ENCODE measurements around the gene PTPRM.

PTPRM gene

DNA sequence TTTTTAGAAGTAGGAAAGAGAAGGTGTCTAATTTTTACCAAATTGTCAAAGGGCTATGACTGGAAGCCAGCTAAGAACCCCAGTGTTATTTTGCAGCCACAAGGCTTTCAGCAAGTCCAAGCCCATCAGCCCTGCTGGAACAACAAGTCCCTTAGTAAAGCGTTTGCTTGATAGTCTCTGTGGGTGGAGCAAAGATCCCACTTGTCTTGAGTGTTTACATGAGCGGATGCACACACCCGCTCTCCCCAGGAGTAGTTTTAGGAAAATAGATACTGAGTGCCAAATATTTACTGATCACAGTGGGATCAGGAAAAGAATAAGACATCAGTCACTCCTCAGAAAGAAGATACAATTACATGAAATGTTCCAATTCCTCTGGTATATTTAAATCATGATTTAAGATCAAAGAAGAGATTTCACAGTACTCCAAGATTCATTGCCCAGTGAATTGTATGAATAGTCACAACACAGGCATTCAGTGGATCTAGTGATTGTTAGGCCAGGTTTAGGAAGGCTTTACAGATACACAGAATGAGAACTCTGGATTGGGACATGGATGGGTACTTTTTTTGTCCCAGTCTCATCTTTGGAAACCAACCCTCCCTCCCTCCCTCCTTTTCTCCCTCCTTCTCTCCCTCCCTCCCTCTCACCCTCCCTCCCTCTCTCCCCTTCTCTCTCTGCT is 514.9 kb downstream of the PTPRM start:
- peak; percentile 7 for DNase-seq

DNA sequence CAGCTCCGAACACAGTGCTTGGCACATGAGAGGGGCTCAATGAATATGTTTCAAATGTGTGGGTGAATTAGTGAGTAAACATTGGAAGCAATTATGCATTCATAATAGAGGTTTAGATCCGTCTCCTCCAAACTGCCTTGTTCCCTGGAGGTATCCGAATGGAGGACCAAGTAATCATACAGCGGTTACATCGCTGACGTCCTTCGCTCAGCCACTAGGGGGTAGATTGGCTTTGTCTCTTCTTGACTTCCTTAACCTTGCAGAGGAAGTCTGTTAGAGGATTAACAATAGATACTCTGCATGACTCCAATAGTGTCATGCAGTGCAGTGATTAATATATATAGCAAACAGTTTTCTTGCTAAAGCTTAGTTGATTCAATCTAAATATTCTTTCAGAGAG is 517.0 kb downstream of the PTPRM start:
- peak; percentile 3 for DNase-seq

DNA sequence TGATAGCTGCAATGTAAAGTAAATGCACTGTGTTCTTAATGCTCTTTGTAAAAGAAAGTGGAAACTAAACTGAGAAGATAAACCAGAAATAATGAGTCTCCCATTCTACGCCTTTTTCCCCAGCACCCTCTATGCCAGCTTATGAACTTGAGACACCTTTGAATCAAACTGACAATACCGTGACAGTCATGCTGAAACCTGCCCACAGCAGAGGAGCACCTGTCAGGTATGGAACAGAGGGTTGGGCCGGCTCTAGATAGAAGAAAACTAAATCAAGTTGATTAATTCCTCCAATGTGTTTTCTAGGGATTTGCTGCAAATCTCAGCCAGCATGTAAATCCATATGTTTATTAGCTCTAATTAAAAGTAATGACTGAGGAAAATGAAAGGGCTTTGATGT is 521.5 kb downstream of the PTPRM start:
- DNase-seq: no peak

DNA sequence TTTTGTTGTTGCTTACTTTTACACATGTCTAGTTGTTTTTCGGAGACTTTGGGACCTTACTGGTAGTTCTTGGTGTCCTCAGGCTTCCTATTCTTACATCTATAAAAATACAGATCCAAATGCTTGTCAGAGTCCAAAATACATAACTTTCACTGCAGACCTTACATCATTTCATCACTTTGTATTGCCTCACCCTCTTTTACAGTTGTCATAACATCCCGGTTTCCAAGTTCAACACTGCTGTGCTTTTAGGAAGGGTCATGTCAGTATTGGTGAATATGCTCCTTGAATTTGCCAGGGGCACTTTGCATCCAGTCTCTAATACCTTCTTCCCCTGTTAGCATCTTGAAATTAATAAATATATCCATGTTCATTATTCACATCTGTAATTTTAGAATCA is 523.9 kb downstream of the PTPRM start:
- no peak for DNase-seq

DNA sequence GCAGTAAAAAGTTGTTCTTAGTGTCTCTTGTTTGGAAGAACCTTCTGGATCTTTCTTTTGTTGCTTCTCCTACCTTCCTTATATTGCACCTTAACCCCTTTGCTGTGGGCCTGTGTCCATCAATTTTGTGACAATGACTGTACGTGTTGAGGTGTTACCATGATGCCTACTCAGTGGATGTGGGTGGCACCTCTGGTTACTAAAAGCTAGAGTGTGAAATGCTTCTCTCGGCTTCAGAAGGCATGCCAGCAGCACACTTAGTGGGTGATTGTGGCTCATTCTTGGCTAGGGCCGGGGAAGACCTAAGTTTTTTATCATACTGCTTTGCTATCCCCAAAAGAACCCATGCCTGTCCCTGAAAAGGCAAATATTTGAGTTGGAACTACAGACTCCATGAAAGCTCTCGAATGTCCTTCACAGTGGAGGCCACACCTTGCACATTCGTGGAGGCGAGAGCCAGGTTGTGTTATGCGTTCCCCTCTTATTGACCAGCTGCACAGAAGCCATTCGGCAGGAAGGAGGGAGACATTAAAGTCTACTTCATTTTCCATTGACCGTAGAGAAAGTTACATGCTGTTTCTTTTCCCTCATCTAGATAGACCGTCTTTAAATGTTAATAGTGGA is 528.9 kb downstream of the PTPRM start:
- no peak for DNase-seq

DNA sequence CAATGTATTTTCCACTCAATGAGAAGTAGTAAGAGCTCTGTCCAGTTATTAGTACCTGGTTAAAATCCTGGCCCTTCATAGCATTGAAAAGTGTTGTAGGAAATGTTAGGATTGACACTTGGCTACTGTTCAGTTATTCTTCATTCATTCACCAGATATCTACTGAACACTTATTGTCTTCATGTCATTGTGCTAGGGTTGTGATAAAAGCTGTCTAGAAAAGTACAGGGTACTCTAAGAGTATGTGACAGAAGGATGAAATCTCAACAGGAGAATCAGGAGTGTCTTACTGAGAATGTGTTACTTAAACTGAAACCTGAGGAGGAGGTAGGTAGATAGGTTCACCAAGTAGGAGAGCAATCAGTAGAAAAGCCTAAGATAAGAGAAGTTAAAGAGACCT is 530.3 kb downstream of the PTPRM start:
- DNase-seq: no peak

DNA sequence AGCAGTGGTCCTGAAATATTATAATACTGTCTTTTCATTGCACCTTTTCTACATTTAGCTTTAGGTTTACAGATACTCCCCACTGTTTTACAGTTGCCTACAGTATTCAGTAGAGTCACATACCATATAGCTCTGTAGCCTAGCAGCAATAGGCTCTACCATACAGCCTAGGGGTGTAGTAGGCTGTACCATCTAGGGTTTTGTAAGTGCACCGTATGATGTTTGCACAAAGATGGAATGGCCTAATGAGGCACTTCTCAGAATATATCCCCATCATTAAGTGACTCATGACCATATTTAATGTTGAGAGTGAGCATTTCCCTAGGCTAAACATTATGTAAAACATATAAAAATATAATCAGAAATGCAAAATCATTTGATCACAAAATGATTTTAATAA is 530.8 kb downstream of the PTPRM start:
- DNase-seq: no peak

DNA sequence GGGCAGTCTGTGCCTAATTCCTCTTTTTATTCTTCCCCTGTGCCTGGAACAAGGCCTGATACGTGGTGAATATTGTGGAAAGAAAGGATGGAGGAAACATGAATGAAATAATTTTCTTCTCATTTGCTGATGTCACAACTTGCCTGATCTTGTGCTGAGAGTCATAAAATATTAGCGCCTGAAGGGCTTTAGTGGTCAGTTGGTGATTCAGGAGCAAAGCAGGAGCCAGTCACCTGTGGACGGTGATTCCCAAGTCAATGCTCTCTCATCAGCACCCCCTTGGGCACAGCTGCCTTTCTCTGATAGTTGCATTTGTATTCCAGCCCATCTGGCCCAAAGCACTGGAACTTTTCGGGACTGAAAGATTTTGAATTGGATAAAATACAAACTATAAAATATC is 539.5 kb downstream of the PTPRM start:
- DNase-seq: no peak

DNA sequence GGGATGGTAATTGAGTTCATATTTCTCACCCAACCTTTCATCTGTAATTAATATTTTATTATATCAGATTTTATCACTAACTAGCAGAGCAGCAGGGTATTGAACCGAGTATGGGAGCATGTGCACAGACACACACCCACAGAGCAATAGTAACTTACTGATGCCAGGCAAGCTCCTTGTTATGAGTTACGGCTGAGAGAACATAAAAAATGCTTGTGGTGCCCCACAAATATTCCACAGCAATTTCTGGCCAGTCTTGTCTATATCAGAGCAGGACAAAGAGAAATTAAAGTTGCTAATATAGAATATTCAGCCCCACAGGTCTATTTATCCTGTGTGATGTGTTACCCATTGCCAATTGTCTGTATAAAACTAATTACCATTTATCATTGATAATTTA is 540.3 kb downstream of the PTPRM start:
- DNase-seq: no peak

- no peak for DNase-seq
Observed at GRCh38 chr18:8114480-8114879, 547.4 kb downstream of the PTPRM start.

DNA sequence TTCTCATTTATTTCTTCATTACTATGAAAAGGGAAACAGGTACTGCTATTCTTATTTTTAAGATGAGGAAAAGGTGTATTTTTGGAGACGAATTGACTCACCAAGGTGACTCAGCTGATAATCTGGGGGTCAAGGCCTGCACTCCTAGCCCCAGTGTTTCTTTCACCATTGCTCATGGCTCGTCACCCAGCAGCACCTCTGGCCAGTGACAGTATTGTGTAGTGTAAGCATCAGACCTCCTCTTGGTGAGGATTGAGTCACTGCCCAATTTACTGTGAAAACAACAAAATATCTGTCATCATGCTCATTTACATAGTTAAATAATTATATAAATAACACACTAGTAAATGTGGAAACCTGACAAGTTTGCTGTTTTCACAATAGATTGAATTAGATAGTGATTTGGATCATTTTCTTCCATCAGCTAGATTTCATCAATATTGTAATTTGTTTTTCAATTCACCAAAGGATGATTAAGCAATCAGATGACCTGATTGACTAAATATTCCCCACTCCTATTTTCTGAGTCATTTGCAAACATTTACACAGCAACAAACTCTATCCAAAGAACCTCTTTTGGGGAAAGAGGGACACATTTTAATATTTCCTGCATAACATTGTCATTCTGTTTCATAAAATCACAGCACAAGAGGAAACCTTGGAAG is 549.4 kb downstream of the PTPRM start:
- no peak for DNase-seq

- no peak for DNase-seq
Observed at GRCh38 chr18:8117006-8117371, 549.9 kb downstream of the PTPRM start.

DNA sequence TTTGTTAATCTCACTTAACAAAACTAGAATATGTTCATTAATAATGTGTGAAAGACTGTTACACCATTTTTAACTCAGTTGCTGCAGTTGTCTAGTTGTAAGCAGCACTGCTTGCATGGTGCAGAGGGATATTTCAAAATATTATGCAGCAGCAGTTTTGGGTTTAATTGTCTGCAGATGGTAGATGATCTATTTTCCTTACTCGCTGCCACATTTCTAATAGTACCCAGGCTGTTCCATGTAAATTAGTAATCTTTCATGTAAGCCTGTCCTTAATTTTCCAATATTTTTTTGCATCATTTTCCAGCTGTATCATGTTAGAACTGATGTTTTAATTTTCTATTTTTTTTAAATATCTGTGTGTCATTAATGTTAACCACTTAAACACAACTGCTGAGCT is 554.0 kb downstream of the PTPRM start:
- DNase-seq: no peak

- no peak for DNase-seq
Observed at GRCh38 chr18:8121942-8122480, 554.9 kb downstream of the PTPRM start.

DNA sequence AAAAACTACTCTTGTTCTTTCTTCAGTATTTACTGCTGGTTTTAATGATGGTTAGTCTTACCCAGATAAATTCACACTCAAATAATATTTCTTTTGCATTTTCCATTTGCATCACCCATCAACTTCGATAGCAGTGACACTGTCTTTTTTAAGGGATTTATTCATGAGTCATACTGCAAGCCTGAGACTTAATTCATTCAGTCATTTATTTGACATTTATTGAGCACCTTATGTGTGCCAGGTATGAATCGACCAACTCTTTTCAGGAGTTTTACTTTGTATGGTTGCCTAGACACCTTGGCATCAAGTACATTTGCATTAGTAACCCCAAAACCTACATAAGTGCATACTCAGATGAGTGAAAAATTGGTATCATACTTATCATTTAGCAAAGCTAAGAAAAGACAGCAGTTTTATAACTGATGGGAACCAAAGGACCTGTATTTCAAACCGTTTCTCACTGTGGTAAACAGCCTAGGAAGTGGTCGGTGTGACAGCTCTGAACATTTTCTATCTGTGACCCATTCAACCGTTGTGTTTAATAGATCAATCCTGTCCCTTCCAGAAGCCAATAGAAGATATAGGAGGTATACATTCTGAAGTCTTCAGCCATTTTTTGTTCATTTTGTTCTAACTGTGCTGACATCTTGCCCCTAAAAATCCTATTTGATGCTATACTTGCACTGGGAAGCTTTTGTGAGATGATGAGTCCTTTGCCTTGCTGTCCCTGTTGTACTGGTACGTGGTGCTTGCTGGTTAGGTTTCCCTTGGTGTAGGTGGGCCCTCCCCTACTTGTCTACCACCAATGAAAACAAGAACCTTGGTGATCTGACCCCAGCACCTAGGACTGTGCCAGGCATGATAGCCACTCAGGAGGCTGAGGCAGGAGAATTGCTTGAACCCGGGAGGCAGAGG is 557.4 kb downstream of the PTPRM start:
- DNase-seq: no peak

DNA sequence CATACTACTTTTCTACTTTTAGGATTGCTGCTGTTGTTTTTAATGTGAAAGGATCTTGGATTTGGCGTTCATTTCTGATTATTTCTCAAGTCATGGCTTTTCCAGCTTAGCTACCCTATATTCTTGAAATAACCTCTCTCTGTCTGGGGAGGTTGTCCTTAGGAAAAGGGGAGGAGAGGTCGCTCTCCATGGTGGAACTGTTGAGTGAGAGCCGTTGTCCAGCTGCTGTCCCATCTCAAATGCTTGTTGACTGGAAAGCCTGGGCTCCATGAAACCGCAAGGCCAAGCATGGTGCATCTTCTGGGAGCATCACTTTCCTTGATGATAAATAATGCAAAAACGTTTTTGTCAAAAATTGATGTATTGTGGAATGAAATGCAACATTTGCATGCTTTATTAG is 563.0 kb downstream of the PTPRM start:
- no peak for DNase-seq

- no peak for DNase-seq
Observed at GRCh38 chr18:8133032-8133431, 565.9 kb downstream of the PTPRM start.

DNA sequence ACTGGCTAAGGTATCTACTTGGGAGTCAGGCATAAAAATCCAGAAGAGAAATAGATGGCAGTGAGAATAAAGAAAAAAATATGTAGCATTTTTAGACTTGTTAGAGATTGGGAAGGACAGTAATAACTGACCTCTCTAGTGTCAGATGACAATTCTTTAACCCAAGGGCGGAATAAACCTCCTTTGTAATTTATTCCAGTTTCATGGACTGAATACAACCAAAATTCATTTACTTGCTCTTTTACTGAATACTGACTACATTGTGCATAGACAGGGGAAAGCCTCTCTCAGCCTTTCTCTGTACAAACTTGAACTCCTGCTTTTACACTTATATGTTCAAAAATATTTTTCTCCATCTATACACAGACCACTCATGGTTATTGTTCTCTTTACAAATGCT is 566.8 kb downstream of the PTPRM start:
- no peak for DNase-seq

DNA sequence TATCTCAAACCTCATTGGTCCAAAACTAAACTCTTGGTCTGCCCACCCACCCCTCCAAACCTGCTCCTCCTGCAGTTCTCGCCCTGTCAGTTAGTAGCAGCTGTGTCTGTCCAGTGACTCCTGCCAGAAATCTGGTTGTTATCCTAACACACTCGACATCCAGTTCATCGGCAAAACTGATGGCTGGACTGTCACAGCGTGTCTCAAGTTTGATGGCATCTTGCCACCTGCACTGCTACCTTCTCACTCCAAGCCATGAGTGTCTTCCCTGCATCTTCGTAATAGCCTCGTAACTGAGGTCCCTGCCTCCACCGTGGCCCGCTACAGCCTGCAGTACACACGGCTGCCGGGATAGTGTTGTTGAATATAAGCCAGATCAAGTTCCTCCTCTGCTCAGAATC is 572.0 kb downstream of the PTPRM start:
- DNase-seq: no peak

GRCh38 chr18:8139891-8140406 is 572.8 kb downstream of the PTPRM start:
- DNase-seq: no peak

- DNase-seq: no peak
Observed at GRCh38 chr18:8140841-8141501, 573.9 kb downstream of the PTPRM start.

DNA sequence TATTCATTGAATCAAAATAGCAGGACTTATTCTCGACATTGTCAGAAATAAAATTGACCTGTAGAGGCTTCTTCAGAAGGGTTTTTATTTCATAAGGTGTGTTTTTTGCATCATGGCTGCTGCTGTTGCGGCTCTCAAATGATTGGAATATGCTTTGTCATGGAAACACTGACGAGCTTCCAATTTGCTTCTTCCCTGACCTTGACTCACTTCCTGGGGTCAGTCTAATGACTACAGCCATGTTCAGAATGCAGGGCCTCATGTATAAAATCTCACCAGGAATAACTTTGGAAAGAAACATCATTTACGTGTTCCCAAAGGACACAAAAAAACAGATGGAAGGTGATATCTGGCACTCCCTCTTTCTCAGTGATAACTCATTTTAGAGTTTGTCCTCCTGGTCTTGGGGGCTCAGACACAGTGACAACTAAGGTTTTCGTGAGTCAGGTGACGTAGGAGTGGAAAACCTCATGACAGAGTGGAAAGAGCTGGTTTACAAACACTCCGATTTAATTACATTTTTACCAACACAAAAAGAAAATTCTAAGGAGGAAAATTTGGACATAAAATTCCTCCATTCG is 575.1 kb downstream of the PTPRM start:
- DNase-seq: no peak
